ENCODE results near the gene ABLIM2.
"Not testable (repeated sequence)": the region's sequence is repeated elsewhere in the genome, so short reads cannot be mapped to it uniquely, and the experiment has no call there.

ABLIM2 gene

DNA sequence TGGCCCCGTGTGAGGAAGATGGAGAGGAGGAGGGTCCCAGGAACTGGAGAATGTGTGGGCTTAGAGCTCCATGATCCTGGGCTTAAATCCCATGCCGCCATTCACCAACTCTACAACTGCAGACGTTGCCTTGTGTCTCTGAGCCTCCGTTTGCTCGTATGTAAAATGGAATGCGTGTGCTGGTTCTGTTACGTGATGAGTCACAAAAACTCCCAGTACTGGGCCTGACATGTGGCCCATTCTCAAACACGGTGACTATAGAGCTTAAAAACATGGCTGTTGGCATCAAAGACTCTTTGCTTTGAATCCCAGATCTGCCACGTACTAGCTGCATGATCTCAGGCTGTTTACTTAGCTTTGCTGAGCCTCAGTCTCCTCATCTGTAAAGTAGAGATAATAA, 206.0 kb downstream of the ABLIM2 start:
- no peak for DNase-seq

GRCh38 chr4:7950301-7951092, 208.1 kb downstream of the ABLIM2 start:
- DNase-seq = no peak

DNA sequence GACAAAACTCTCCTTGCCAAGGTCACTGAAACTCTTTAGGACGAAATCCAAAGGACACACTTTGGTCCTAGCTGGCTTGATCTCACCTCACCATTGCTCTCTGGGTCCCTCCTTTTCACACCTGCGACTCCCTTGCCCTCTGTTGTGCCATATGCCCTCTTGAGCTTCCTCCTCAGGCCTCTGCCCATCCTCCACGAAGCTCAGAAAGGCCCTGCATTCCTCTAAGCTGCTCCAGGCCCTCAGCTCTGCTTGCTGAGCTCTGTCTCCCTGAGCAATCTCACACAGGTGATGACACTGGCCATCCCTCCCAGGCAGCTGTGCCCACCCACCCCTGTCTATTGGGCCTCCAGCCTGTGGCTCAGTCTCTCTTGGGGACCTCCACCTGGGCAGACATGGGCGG, 208.9 kb downstream of the ABLIM2 start:
- no peak for DNase-seq

GRCh38 chr4:7947927-7948326, 210.7 kb downstream of the ABLIM2 start:
- no peak for DNase-seq

- DNase-seq = no peak
These were observed 212.8 kb downstream of the ABLIM2 start for GRCh38 chr4:7945709-7946380.

DNA sequence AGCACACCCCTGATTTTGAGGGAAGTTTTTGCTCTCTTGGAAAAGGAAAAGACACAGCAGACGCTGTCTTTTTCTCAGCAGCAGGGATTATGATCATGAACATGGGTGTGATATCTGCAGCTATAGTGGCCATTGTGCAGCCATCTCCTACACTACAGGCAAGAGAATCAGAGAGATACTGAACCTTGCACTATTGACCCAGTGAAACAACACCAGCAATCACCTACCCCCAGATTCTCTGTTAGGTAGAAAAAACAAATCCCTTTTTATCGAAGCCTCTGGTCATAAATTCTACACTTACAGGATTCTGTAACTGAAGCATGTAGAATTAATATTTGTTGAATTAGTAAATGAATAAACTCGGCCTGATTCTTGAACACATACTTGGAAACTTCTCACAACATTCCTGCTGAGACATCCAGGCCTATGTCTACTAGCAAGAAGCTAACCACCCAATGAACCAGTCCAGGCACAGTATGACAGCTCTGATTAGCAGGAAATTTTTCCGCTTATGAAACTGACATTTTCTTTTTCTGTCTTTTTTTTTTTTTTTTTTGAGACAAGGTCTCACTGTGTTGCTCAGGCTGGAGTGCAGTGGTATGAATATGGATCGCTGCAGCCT, 213.9 kb downstream of the ABLIM2 start:
- peak; percentile 57 for DNase-seq

DNA sequence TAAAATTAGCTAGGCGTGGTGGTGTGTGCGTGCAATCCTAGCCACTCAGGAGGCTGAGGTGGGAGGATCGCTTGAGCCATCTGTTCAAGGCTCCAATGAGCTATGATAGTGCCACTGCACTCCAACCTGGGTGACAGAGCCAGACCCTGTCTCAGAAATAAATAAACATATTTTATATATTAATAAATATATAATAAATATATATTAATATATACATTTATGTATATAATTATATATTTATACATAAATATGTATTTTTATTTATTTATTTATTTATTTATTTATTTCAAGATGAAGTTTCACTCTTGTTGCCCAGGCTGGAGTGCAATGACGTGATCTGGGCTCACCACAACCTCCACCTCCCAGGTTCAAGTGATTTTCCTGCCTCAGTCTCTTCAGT, 214.9 kb downstream of the ABLIM2 start:
- DNase-seq = not testable (repeated sequence)

DNA sequence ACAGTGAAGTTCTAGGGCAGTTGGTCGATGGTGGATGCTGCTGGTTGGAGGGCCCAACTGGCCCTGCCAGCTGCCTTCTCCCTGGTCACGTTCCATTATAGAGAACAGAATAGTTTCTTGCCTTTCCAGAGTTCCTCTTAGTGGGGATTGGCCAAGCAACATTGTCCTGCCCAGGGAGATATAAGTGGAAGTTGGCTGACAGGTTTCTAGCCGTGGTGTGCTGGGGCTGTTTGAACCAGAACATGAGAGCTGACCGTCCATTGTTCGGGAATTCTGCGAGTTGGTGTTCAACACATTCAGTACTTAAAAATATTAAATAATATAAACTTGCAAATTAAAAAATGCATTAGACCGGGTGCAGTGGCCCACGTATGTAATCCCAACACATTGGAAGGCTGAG, 215.4 kb downstream of the ABLIM2 start:
- no peak for DNase-seq

DNA sequence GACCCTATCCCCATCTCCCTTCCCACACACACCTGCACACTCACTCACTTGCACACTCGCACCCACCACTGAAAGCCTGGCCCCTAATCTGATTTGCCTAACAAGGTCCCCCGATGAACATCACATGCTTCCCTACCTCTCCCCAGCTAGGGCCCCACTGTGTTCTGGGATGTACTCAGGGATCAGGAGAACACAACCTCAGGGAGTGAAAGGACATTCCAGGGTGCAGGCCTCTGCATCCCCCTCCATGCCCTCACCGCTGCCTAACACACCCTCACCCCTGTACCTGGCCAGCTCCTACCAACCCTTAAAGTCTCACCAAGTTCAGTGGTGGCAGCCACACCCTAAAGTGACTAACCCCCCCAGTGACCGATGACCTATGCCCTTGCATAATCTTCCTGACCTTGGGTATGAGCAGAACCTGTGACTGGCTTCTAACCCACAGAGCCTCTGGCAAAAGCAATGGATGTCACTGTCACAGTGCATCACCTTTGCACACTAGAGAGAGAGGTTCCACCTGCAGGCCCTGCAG, 216.6 kb downstream of the ABLIM2 start:
- no peak for DNase-seq

GRCh38 chr4:7941111-7941964, 217.3 kb downstream of the ABLIM2 start:
- DNase-seq = no peak

GRCh38 chr4:7939377-7940108, 219.1 kb downstream of the ABLIM2 start, which contains the start of gene AFAP1:
TSS of gene AFAP1 (minus strand) at chr4:7939861. CDS start at chr4:7872078, 67,783 bp downstream.
- DNase-seq = peak; percentile 89

DNA sequence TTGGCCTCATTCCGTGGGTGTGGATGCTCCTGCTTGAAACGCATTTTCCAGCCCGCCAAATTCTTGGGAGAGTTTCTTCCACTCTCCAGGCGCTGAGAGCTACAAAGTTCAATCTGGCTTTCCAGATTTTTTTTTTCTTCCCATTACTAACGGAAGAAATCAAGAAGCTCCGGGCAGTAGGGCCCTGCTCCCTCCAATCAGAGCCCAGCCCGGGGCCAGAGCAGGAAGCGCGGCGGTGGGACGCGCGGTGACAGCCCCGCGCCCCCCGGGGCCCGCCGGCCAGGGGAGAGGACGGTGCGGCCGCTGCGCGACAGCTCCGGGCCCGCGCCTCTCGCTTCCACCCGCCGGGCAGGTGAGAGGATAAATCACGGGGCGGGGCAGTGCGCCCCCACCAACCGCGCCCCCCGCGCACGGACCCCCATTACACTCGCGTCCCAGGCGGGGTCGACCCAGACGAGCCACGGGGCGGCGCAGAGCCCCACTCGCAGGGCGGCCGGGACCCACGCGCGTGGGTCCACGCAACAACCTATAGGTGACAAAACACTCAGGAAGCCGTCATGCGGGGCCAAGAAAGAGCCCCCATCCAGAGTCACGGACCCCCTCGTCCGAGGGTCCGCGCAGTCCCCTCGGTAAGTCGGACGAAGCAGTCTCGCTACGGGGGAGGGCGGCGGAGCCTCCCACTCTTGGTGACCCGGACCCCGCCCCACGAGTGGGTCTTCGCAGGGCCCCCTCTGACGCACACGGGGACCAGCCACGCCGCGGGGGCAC, 219.8 kb downstream of the ABLIM2 start:
- DNase-seq = peak; percentile 53

GRCh38 chr4:7938266-7938608, 220.4 kb downstream of the ABLIM2 start:
- no peak for DNase-seq

- no peak for DNase-seq
These were observed 221.6 kb downstream of the ABLIM2 start for GRCh38 chr4:7937006-7937405.

DNA sequence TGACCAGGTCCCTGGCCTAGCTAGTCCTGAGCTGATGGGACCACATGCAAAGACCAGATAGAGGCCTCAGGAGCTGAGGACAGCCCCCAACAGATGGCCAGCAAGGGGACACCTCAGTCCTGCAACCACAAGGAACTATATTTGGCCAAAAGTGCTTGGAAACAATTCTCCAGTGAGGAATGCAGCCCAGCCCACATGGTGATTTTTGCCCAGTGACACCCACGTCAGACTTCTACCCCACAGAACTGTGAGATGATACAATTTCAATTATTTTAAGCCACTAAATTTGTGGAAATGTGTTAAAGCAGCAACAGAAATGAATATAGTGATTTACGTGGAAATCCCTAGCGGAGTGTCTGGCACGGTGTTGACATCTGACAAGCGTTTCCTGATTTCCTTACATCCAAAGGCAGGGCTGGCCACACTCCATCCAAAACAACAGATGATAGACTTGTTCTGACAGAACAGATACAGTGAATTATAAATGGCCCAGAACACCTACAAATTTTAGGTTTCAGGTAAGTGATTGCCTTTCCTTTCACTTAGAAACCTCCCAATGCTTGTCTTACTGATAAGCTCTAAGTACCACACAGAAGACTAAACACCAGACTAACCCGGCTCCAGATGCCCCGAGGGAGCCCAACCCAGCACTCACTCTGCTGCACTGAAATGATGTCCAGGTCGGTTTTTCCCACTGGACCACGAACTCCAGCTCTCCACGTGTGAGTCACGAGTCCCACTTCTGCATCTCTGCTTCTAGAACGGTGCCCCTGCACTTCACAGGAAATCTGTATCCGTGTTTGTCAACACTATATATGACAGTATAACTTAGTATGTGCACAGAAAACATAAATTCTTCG, 224.7 kb downstream of the ABLIM2 start:
- peak; percentile 56 for DNase-seq

GRCh38 chr4:7932287-7932686, 226.3 kb downstream of the ABLIM2 start:
- DNase-seq = no peak

DNA sequence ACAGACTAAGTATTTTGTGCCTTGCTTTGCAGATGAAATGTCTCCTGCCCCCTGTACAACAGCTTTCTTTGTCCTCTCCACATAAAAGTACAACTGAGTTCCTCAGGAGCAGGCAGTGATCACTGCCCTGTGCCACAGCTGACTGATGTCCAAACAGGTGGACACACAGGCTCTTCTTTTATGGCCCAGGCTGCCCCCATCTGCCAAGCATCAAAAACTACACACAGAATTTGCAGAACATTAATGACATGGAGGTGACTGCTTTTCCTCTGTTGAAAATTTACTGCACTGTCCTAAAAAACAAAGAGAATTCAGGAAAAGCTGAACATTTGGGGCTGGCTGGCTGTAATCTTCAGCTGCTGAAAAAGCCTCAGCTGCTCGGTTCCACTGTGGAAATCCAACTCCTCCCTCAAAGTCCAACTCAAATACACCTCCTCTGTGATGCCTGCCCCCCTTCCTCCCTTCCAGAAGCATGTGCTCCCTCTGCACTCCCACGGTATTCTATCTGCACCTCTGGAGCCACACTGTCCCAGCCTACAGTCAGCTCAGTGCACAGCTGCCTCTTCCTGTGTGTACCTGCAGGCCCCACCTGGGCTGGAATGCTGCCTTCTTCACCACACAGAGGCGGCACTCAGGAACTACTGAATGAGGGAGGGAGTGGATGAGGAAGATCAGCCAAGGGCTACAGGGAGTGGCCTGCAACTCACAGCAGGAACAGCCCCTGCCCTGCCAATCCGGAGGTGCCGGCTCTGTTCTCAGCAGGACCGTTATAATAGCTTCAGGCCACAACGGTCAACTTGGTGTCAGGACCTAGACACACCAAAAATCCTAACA, 229.3 kb downstream of the ABLIM2 start:
- peak; percentile 37 for DNase-seq

DNA sequence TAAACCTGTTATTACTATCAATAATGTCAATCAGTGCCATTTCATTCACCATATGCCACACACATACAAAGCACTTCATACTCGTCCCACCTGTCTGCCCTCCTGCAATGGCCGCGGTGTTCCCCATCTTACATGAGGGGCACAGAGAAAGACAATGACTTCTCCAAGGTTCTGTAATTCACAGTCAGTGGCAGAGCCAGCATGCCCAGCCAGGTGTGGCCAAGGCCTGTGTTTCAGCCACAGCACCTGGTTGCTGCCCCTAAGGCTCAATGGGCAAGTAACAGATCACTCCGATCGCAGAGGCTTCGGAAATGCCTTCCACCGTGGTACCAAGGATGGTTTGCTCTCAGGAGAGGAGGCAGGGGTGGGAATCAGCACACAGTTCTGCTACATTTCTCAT, 229.9 kb downstream of the ABLIM2 start:
- DNase-seq = no peak

DNA sequence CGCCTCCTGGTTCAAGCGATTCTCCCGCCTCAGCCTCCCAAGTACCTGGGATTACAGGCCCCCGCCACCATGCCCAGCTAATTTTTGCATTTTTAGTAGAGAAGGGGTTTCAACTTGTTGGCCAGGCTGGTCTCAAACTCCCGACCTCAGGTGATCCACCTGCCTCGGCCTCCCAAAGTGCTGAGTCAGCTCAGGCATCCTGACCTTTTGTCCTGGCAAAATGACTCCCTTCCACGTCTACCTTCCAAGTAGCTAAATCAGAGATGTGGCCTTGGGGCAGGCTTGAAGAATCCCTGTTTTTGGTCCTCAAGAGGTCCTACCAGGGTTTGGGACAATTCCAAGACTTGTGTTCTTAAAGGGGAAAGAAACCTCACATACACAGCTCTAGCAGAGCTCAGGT, 231.8 kb downstream of the ABLIM2 start:
- no peak for DNase-seq
